KMS-11 (cell line): Measurements from ENCODE around the gene EPHA3.

Experiments used
- H2AFZ ChIP-seq: fragments of 200-600 bp; sonication (generic); 2 replicates; pipeline ENCODE4 v1.6.1; 2016; ENCODE audit warnings: antibody characterized with exemption, mixed run types, low read depth
- H3K27ac ChIP-seq: fragments of 200-600 bp; sonication (generic); 2 replicates; pipeline ENCODE4 v1.6.1; 2016; ENCODE audit warnings: mild to moderate bottlenecking, mixed run types
- H3K27me3 ChIP-seq: fragments of 200-600 bp; sonication (generic); 2 replicates; pipeline ENCODE4 v1.6.1; 2017; ENCODE audit warnings: mild to moderate bottlenecking, low read depth, mixed run types, moderate library complexity; ENCODE audit not compliant: insufficient read depth
- H3K36me3 ChIP-seq: fragments of 200-600 bp; sonication (generic); 2 replicates; pipeline ENCODE4 v1.6.1; 2017; ENCODE audit warnings: mild to moderate bottlenecking, mixed run types; ENCODE audit not compliant: insufficient read depth
- H3K4me1 ChIP-seq: fragments of 200-600 bp; sonication (generic); 2 replicates; pipeline ENCODE4 v1.6.1; 2016; ENCODE audit warnings: mild to moderate bottlenecking, low read depth, mixed run types; ENCODE audit not compliant: poor library complexity, severe bottlenecking
- H3K4me2 ChIP-seq: fragments of 200-600 bp; sonication (generic); 2 replicates; pipeline ENCODE4 v1.7.0; 2016; ENCODE audit warnings: mild to moderate bottlenecking, mixed run types
- H3K4me3 ChIP-seq: fragments of 200-600 bp; sonication (generic); IDR thresholded peaks from 2 replicates; pipeline ENCODE4 v1.6.1; 2017; ENCODE audit warnings: low read depth, low read length, mixed read lengths; ENCODE audit not compliant: insufficient read depth
- H3K79me2 ChIP-seq: fragments of 200-600 bp; sonication (generic); 2 replicates; pipeline ENCODE4 v1.6.1; 2016; ENCODE audit warnings: low read depth, mixed run types; ENCODE audit not compliant: insufficient read depth
- H3K9ac ChIP-seq: fragments of 200-600 bp; sonication (generic); 2 replicates; pipeline ENCODE4 v1.6.1; 2016; ENCODE audit warnings: mild to moderate bottlenecking, mixed run types
- H4K20me1 ChIP-seq: fragments of 200-600 bp; sonication (generic); 2 replicates; pipeline ENCODE4 v1.6.1; 2016; ENCODE audit warnings: mild to moderate bottlenecking, mixed run types; ENCODE audit not compliant: insufficient read depth
- CTCF ChIP-seq: fragments of 200-600 bp; sonication (generic); conservative IDR thresholded peaks from 2 replicates; pipeline ENCODE4 v1.6.1; 2017; ENCODE audit warnings: low read depth, mild to moderate bottlenecking, antibody characterized with exemption, low read length, moderate library complexity, mixed read lengths

The EPHA3 gene

GRCh38 chr3:89440386-89440785 lies 333.0 kb downstream of the EPHA3 start:
- no peaks in the 10 kb centered on the region for H3K79me2 ChIP-seq
- H3K4me2 ChIP-seq, result no peak overlapping the region
- no peaks in the 10 kb centered on the region for H3K36me3 ChIP-seq
- no peaks in the 10 kb centered on the region for H4K20me1 ChIP-seq
- no peak overlapping the region for H3K27ac ChIP-seq
- no peak for TF ChIP-seq CTCF
- H3K4me1 ChIP-seq, result no peaks in the 10 kb centered on the region
- H2AFZ ChIP-seq, result no peak overlapping the region
- no peak overlapping the region for H3K9ac ChIP-seq
- H3K4me3 ChIP-seq, result no peak overlapping the region
- no peaks in the 10 kb centered on the region for H3K27me3 ChIP-seq

GRCh38 chr3:89441141-89441540 lies 333.7 kb downstream of the EPHA3 start:
- Histone ChIP-seq H4K20me1 (no peaks in the 10 kb centered on the region), H3K4me1 (no peaks in the 10 kb centered on the region), H3K4me3 (no peak overlapping the region), H3K36me3 (no peaks in the 10 kb centered on the region), H3K27ac (no peak overlapping the region), H3K9ac (no peak overlapping the region), H3K79me2 (no peaks in the 10 kb centered on the region), H3K4me2 (no peak overlapping the region), H2AFZ (no peak overlapping the region), H3K27me3 (no peaks in the 10 kb centered on the region)
- no peak for TF ChIP-seq CTCF

GRCh38 chr3:89446593-89446992 lies 339.2 kb downstream of the EPHA3 start:
- no peaks in the 10 kb centered on the region for H3K79me2 ChIP-seq
- H3K4me3 ChIP-seq, result no peak overlapping the region
- no peak for TF ChIP-seq CTCF
- H3K4me1 ChIP-seq, result no peaks in the 10 kb centered on the region
- no peaks in the 10 kb centered on the region for H3K27me3 ChIP-seq
- H3K36me3 ChIP-seq, result no peaks in the 10 kb centered on the region
- H4K20me1 ChIP-seq, result no peaks in the 10 kb centered on the region
- no peak overlapping the region for H3K9ac ChIP-seq
- H3K27ac ChIP-seq, result no peak overlapping the region
- no peak overlapping the region for H2AFZ ChIP-seq
- H3K4me2 ChIP-seq, result no peak overlapping the region

- no peaks in the 10 kb centered on the region for H3K36me3 ChIP-seq
These were observed 339.8 kb downstream of the EPHA3 start for GRCh38 chr3:89447243-89447642.

More at GRCh38 chr3:89447243-89447642, 339.8 kb downstream of the EPHA3 start:
- no peak overlapping the region for H3K27ac ChIP-seq
- no peak overlapping the region for H3K4me3 ChIP-seq
- no peaks in the 10 kb centered on the region for H3K4me1 ChIP-seq
- no peak overlapping the region for H3K9ac ChIP-seq
- H3K79me2 ChIP-seq, result no peaks in the 10 kb centered on the region
- H3K4me2 ChIP-seq, result no peak overlapping the region
- H3K27me3 ChIP-seq, result no peaks in the 10 kb centered on the region
- H2AFZ ChIP-seq, result no peak overlapping the region
- TF ChIP-seq CTCF, result no peak
- no peaks in the 10 kb centered on the region for H4K20me1 ChIP-seq
